Measurements from ENCODE around the gene CD9. TPM values are rescaled to one million over a fixed set of nuclear protein-coding genes. Genes with fewer than 3 reads are reported as not detected.

Gene CD9
- total RNA-seq, 4 donors from 2014 or later = 349 to 416 (median 399) TPM

DNA sequence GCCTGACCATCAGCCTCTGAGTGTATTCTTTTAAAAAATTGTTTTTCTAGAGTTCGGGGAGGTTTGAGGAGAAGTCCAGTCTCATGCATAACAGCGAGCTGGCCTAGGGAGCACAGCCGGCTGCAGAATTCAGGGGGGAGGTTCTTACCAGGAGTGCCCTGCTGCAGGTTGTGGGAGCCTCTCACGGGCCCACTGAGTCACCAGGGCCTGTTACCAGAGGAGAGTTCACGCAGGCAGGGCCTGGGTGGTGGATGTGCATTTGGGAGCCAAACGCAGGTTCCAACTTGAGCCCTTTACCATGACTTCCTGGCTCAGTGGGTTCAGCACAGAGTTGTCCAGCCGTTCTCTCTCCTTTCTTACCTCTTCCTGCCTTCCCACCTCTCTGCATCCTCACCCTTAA, 14.4 kb downstream of the CD9 start:
- whole genome bisulfite sequencing = 67% methylated on average over 7 of the region's 7 CpGs
- no peak for DNase-seq (ENCODE audit: extremely low spot score)
- H3K4me3 ChIP-seq = peak overlapping the region in 1 of 4 donors; percentile 12
- H3K27ac ChIP-seq (replicated peaks in 1 of 4) = peak overlapping the region; percentile 94 to 100 (median 98)
- TF ChIP-seq EP300 (IDR thresholded peaks at IDR 0.05) (no peak), POLR2AphosphoS5 (IDR thresholded peaks at IDR 0.05) (no peak), CTCF (IDR thresholded peaks at IDR 0.05) (no peak), POLR2A (IDR thresholded peaks at IDR 0.05; ENCODE audit: low read depth) (no peak)
- H3K4me1 ChIP-seq = peaks cover 88 to 100% (median 99%) of the 10 kb centered on the region in 4 donors
- H3K36me3 ChIP-seq = peaks cover 0 to 30% (median 13%) of the 10 kb centered on the region in 4 donors
- intact Hi-C loops (cut with DNase I) = no loop called here
- H3K27me3 ChIP-seq = no peaks in the 10 kb centered on the region
- no peaks in the 10 kb centered on the region for H3K9me3 ChIP-seq

DNA sequence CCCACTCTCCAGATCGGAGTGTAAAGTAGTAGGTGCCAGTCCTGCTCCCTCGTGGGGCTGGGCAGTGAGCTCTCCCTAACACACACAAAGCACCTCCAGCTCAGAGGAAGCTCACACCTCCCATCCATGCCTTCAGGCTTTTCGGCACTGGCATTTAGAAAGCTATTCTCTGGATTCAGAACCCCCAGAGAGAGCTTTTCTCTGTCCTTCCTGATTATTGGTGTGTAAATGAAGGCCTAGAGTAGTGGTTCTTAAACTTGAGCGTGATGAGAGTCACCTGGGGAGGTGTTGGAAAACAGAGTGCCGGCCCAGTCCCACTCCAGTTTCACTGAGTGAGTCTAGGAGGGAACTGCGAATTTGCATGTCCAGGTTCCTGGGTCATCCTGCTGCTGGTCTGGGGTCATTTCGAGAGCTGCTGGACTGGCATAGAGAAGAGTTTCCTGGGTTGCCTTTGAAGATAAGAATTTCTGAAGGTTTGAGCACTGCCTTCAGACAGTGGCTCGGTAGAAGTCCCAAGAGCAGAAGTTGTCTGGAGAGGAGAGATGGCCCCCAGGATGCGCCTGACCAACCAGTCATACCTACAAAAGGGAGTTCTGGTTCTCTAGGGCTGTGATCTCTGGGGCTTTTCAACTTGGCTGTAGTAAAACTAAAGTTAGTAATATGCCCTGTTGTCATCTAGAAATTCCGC, 15.1 kb downstream of the CD9 start:
- Histone ChIP-seq H3K4me1 (peaks cover 88 to 100% (median 99%) of the 10 kb centered on the region in 4 donors), H3K36me3 (peaks cover 0 to 30% (median 13%) of the 10 kb centered on the region in 4 donors), H3K27ac (replicated peaks in 1 of 4) (peak overlapping the region; percentile 94 to 100 (median 98)), H3K27me3 (no peaks in the 10 kb centered on the region), H3K4me3 (peak overlapping the region in 2 of 4 donors; percentile 14 to 24), H3K9me3 (no peaks in the 10 kb centered on the region)
- intact Hi-C loops (cut with DNase I) = no loop called here
- TF ChIP-seq POLR2A (IDR thresholded peaks at IDR 0.05; ENCODE audit: low read depth) = no peak
- TF ChIP-seq POLR2AphosphoS5 (IDR thresholded peaks at IDR 0.05) = no peak
- no peak for TF ChIP-seq CTCF (IDR thresholded peaks at IDR 0.05)
- TF ChIP-seq EP300 (IDR thresholded peaks at IDR 0.05) = no peak
- 68% methylated on average over 8 of the region's 10 CpGs for WGBS
- DNase-seq (ENCODE audit: extremely low spot score) = no peak

- Histone ChIP-seq H3K36me3 (peaks cover 0 to 32% (median 13%) of the 10 kb centered on the region in 4 donors), H3K9me3 (no peaks in the 10 kb centered on the region), H3K27ac (replicated peaks in 1 of 4) (peak overlapping the region; percentile 94 to 100 (median 98)), H3K27me3 (no peaks in the 10 kb centered on the region), H3K4me3 (peak overlapping the region in 2 of 4 donors; percentile 14 to 24), H3K4me1 (peaks cover 88 to 100% (median 99%) of the 10 kb centered on the region in 4 donors)
- 31% methylated on average over 4 of the region's 5 CpGs for WGBS
- intact Hi-C loops (cut with DNase I) = no loop called here
- TF ChIP-seq EP300 (IDR thresholded peaks at IDR 0.05) (no peak), CTCF (IDR thresholded peaks at IDR 0.05) (no peak), POLR2AphosphoS5 (IDR thresholded peaks at IDR 0.05) (peak; percentile 75 to 89), POLR2A (IDR thresholded peaks at IDR 0.05; ENCODE audit: low read depth) (no peak)
- DNase-seq (ENCODE audit: extremely low spot score) = no peak
Measured at GRCh38 chr12:6215932-6216494, 15.8 kb downstream of the CD9 start.

- peak overlapping the region; percentile 94 to 100 (median 98) for H3K27ac ChIP-seq (replicated peaks in 1 of 4)
- no peak for TF ChIP-seq EP300 (IDR thresholded peaks at IDR 0.05)
- TF ChIP-seq CTCF (IDR thresholded peaks at IDR 0.05) = no peak
- no peak for TF ChIP-seq POLR2A (IDR thresholded peaks at IDR 0.05; ENCODE audit: low read depth)
- TF ChIP-seq POLR2AphosphoS5 (IDR thresholded peaks at IDR 0.05) = no peak
- intact Hi-C loops (cut with DNase I) = no loop called here
- H3K36me3 ChIP-seq = peaks cover 0 to 33% (median 11%) of the 10 kb centered on the region in 4 donors
- peaks cover 87 to 100% (median 99%) of the 10 kb centered on the region in 4 donors for H3K4me1 ChIP-seq
- no peaks in the 10 kb centered on the region for H3K27me3 ChIP-seq
- WGBS = 52% methylated on average over 7 of the region's 7 CpGs
- no peaks in the 10 kb centered on the region for H3K9me3 ChIP-seq
- H3K4me3 ChIP-seq = peak overlapping the region in 2 of 4 donors; percentile 8 to 18
- no peak for DNase-seq (ENCODE audit: extremely low spot score)
Measured at GRCh38 chr12:6216581-6216980, 16.4 kb downstream of the CD9 start.

All from esophagus muscularis mucosa (tissue), 4 donors.